ENCODE data around the gene EIF3D. TPM values are rescaled to one million over a fixed set of nuclear protein-coding genes. Genes with fewer than 3 reads are reported as not detected.

EIF3D gene
- total RNA-seq, 2 donors from 2014 or later: 177 to 185 TPM

- H3K36me3 ChIP-seq: peaks cover 69% of the 10 kb centered on the region
- TF ChIP-seq CTCF (IDR thresholded peaks at IDR 0.05): no peak
Measured at GRCh38 chr22:36512333-36512732, 16.6 kb downstream of the EIF3D start.

DNA sequence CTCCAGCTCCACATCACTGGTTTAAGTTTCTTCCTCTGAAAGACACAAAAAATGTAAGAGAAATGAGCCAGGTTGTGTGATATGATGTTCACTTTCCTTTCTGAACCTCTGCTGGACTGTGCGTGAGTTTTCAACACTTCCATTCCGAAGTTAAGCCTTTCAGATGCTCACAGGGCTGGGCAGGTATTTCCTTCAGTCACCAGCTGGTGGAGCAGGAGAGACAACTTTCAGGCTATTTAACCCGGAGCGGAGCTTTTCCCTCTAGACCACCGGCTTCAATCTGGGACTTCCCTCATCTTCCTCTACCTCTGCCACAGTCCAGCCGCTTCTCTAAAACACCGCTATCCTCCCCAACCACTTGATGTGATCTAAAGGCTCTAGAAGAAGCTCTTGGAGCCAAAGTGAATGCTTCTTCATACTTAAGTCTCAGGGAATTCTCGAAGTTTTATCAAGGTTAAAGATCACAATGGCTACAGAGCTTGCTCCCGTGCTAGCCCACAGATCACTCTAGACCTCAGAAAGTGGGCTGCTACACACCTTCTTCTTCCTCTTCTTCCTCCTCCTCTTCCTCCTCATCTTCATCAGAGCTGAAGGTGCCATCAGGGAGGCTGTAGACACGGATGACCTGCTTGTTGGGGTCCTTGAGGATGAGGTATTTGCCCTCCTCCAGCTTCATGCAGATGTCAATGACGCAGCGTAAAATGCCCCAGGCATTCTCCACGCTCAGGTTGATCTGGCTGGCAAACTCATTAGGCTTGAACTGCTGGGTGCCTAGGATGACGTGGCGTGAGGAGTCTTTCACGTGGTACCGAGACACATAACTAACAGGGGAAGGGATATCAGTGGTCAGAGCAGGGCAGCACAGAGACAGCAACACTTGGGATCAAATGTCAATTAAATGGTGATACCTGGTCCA lies 17.7 kb downstream of the EIF3D start:
- Histone ChIP-seq H3K27ac (no peak overlapping the region), H3K36me3 (peaks cover 58% of the 10 kb centered on the region), H3K27me3 (no peaks in the 10 kb centered on the region), H3K4me1 (peaks cover 0 to 13% of the 10 kb centered on the region in 2 donors), H3K4me3 (no peak overlapping the region), H3K9me3 (no peaks in the 10 kb centered on the region)
- peak; percentile 27 to 62 for TF ChIP-seq CTCF (IDR thresholded peaks at IDR 0.05)
- no peak for DNase-seq (ENCODE audit: low spot score)

More at GRCh38 chr22:36512333-36512732, 16.6 kb downstream of the EIF3D start:
- DNase-seq (ENCODE audit: low spot score): no peak
- H3K9me3 ChIP-seq: no peaks in the 10 kb centered on the region
- H3K27ac ChIP-seq: no peak overlapping the region
- H3K4me1 ChIP-seq: peaks cover 0 to 4% of the 10 kb centered on the region in 2 donors
- no peaks in the 10 kb centered on the region for H3K27me3 ChIP-seq
- no peak overlapping the region for H3K4me3 ChIP-seq

DNA sequence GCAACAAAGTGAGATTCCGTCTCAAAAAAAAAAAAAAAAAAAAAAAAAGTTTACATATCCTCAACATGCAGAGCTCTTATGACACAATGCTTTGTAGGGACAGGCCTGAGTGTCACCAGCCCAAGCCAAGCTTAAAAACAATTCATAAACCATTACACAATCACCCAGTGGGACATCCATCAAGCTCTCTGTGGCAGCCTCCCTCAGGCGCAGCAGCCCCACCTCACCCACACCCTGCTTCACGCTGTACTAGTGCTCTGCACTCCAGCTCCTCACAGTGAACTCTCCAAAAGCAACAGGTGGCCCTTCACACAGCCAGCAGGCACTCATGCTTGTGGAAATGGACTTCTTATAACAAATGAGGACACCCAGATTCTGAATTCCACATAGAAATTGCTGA lies 18.6 kb downstream of the EIF3D start:
- Histone ChIP-seq H3K4me3 (no peak overlapping the region), H3K9me3 (no peaks in the 10 kb centered on the region), H3K27ac (no peak overlapping the region), H3K4me1 (peaks cover 0 to 19% of the 10 kb centered on the region in 2 donors), H3K27me3 (no peaks in the 10 kb centered on the region), H3K36me3 (peaks cover 49% of the 10 kb centered on the region)
- no peak for DNase-seq (ENCODE audit: low spot score)
- no peak for TF ChIP-seq CTCF (IDR thresholded peaks at IDR 0.05)

- H3K9me3 ChIP-seq: no peaks in the 10 kb centered on the region
- H3K4me3 ChIP-seq: peak overlapping the region in 1 of 2 donors; percentile 68
- no peak for DNase-seq (ENCODE audit: low spot score)
- H3K36me3 ChIP-seq: peaks cover 21% of the 10 kb centered on the region
- H3K27ac ChIP-seq: peak overlapping the region; percentile 74 to 79
- TF ChIP-seq CTCF (IDR thresholded peaks at IDR 0.05): no peak
- peaks cover 0 to 19% of the 10 kb centered on the region in 2 donors for H3K4me1 ChIP-seq
- H3K27me3 ChIP-seq: no peaks in the 10 kb centered on the region
Measured at GRCh38 chr22:36507518-36508010, 21.4 kb downstream of the EIF3D start.

DNA sequence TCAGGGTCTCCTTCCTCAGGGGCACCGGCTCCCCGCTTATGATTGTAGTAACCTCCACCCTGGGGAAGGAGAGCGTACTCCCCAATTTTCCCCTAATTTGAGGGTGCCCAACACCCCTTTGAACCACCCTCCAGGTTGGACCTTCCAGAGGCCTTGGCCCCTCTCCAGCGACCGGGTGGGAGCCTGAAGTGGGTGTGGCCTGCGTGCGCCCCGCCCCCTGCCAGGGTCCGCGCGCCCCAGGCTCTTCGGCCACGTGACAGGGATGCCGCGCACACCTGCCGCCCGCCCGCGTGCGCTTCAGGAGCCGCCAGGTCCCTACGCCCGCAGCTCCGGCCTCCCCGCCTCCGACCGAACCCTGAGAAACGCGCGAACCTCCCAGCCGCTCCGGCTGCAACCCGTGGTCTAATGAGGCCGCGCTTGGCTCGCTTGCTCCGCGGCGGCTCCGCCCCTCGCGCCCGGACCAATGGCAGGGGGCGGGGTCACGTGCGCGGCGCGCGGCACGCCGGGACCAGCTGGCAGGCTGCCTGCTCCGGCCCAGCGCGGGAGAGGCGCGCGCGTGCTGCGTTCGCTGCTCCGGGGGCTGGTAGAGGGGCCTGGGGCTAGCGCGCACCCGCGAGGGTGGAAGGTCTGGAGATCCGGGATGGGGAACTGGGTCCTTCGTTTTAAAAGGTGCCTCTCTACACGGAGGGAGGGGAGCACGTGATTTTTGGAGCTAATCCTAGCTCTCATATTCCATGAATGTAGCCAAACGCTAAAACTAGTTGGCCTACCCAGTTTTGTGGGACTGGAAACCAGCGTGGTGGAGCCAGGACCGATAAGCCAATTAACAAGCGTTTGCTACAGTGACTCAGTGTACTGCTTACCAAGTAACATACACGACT lies 22.1 kb downstream of the EIF3D start, which contains the start of gene FOXRED2:
FOXRED2 (minus strand) TSS at position 404 of the 881 bp plus-strand sequence. CDS start 618 bp downstream, outside the sequence.
- peaks cover 0 to 19% of the 10 kb centered on the region in 2 donors for H3K4me1 ChIP-seq
- DNase-seq (ENCODE audit: low spot score): peak; percentile 86
- H3K36me3 ChIP-seq: peaks cover 14% of the 10 kb centered on the region
- peak within 1 kb of the TSS; percentile 46 to 68 for H3K4me3 ChIP-seq
- peak within 1 kb of the TSS; percentile 74 to 79 for H3K27ac ChIP-seq
- H3K27me3 ChIP-seq: no peaks in the 10 kb centered on the region
- no peaks in the 10 kb centered on the region for H3K9me3 ChIP-seq
- TF ChIP-seq CTCF (IDR thresholded peaks at IDR 0.05): no peak
